Iris pigment epithelial cell (primary cell): ENCODE data around the gene NCF2.
A peak's percentile ranks its signal among the peaks of the same experiment; 100 is the strongest.

Experiments
- DNase-seq: peaks from one replicate; pipeline ENCODE4 v3.0.0-alpha.2; 2011; ENCODE audit warnings: low read depth

The NCF2 gene

GRCh38 chr1:183584147-183584546 lies 6.1 kb downstream of the NCF2 start:
- no peak for DNase-seq

GRCh38 chr1:183583466-183583865 lies 6.8 kb downstream of the NCF2 start:
- DNase-seq = peak; percentile 69

DNA sequence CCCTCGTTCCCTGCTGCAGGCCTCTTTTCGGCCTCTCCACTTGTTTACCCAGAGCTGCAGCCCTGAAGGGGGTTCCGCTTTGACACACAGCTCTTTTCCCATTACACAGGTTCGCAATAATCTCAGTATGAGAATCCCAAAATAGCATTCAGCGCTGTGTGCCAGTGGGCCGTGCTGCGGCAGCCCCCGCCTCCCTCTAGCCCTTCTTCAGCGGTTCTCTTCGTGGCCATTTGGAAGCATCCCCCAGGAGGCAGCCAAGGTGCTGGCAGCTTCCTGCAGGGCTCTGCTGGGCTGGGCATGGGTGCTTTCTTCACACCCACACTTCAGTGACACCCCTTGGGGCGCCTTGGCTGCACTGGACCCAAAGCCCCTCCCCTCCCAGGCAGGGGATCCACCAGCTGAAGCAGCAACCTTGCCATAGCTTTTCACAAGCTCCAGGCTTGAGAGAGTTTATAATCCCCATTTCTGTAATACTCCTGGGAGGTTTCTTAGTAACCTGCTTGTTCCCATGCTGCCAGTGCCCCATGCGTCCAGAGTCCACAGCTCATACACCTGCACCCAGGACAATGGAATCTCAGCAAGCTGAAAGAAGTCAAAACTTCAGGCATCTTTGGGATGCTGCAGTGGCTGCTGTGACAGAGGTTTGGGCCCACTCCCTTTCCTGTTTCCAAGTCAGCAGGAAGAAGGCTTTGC lies 8.1 kb downstream of the NCF2 start:
- DNase-seq = no peak

DNA sequence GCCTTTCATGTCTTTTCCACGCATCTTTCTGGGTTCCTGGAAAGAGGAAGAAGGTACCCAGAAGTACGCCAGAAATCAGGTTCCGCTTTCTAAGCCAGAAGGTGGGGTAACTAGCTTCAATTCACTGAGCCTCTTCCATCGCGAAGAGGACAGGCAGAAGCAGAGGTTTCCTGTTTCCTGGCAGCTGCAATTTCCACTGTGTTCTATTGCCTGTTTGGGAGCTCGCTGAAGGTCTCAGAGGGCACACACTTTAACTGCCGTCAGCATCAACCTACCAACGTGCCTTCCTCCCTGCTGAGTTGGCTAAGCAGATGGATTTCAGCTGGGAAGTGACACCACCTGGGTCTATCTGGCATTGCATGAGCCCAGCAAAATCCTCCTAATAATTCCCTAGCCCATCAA lies 10.0 kb downstream of the NCF2 start:
- no peak for DNase-seq

DNA sequence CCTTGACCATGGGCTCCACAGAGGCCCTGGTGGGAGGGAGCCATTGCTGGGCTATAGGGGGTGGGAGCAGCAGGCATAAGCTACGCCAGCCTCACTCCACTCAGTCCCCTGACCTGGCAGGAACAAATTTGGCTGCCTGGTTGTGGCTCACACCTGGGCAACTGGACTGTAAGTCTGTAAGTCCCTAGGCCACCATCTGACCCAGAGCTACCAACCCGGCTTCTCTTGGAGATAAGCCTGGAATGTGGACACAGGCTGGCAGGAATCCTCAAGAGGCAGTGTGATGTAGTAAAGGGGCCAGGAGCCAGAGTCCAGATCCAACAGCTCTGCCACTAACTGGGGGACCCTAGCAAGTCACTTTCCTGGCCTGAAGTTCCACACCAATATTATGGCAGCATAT lies 11.4 kb downstream of the NCF2 start:
- DNase-seq = no peak

DNA sequence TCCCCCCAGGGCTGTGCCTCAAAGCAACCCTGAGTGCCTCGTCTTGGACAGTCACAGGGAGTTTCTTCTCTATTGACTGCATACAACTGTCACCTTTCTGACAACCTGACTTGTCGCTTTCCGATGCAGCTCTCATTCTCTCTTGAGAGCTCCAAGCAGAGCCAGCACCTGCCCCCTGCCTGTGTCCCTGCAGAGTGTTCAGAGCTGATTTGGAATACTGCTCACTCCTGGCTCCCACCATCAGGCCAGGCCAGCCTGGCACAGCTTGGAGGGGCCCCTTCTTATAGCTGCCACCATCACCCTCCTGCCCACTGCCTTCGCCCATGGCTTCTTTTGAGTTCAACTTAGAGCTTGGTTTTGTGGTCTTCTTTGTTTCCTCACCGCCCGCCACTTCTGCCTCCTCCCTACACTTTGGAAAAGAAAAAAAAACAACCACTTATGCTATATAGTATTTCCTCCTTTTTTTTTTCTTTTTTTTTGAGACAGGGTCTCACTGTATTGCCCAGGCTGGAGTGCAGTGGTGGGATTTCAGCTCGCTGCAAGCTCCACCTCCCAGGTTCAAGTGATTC lies 12.3 kb downstream of the NCF2 start:
- no peak for DNase-seq

DNA sequence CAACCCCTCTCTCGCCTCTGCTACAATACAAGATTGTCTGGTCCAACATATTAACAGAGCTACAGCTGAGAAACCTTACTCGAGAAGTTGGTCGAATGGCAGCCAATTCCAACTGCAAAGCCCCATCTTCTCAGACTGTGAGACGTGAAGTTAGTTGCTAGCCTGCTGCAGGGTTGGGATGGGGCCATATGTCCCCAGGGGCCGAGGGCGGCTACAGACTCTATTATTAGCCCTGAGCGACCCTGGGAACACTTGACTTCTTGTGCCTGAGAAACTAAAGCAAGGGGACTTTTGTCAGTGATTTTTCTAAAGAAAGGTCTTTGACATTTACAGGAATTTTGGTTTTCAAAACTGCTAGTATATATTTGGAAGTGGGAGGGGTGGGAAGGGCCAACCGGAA lies 13.7 kb downstream of the NCF2 start:
- DNase-seq = no peak

DNA sequence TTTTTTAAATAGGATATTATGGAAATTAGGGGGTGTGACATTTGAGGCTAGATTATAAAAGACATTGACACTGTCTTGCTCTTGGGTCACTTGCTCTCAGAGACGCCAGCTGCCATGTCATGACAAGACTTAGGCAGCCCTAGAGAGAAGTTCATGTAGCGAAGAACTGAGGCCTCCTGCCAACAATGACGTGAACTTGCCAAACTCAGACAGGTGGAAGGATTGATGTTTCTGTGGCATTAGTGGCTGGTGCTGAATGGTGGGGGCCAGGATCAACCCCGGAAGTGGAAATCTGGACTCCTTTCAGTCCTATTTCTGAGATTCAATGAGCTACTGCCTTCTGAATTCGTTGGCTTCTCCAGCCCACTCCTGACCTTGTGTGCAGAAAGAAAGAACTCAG lies 14.7 kb downstream of the NCF2 start:
- no peak for DNase-seq

- no peak for DNase-seq
Measured at GRCh38 chr1:183572721-183573120, 17.5 kb downstream of the NCF2 start.

- DNase-seq = peak; percentile 17
Measured at GRCh38 chr1:183571678-183572268, 18.5 kb downstream of the NCF2 start.

DNA sequence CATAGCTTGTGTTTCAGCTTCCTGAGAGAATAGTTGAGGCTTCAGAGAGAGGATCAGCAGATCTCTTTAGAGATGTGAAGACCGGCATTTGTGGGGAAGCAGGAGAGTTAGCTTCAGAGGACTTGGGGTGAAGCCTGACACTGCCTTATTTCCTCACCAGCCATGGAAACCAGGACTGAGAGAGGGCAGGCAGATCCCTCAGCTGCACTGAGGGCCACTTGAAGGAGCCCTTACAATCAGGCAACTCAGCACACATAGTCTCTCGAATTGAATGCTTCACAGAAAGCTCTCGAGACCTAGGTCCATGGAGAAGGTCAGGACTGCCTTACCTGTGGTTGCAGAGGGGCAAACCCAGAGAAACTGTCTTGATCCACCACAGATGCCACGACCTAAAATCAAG lies 19.8 kb downstream of the NCF2 start:
- DNase-seq = no peak

GRCh38 chr1:183569801-183570200 lies 20.5 kb downstream of the NCF2 start:
- no peak for DNase-seq

- peak; percentile 43 for DNase-seq
Measured at GRCh38 chr1:183569141-183569540, 21.1 kb downstream of the NCF2 start.

DNA sequence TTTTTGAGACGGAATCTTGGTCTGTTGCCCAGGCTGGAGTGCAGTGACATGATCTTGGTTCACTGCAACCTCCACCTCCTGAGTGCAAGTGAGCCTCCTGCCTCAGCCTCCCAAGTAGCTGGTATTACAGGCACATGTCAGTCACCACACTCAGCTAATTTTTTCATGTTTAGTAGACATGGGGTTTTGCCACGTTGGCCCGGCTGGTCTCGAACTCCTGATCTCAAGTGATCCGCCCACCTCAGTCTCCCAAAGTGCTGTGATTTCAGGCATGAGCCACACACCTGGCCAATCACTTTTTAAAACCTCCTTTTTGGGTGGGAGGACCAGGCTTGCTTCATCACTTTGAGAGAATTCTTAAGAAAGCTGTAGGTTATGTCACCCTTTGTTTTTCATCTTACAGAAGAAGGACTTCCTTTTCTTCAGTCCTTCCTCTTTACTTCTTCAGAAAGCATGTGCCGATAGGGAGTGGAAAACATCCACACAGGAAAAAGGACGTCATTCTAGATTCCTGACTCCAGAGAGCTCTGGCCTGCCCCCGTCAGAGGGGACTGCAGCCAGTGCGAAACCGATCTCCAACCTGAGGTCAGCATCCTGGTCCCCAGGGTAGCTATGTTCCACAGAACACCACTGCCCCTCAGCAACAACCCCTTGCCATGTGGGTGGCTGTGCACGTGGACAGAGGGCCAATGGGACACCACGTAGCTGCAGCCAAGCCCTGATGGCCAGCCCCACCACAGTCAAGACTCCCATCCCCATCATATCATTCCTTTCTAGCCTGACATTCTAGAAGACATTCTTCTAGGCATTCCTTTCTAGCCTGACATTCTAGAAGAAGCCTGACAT lies 21.9 kb downstream of the NCF2 start:
- no peak for DNase-seq

- peak; percentile 32 for DNase-seq
Measured at GRCh38 chr1:183567584-183567983, 22.7 kb downstream of the NCF2 start.

GRCh38 chr1:183566026-183566425 lies 24.2 kb downstream of the NCF2 start:
- DNase-seq = no peak

- no peak for DNase-seq
Measured at GRCh38 chr1:183565261-183565660, 25.0 kb downstream of the NCF2 start.

DNA sequence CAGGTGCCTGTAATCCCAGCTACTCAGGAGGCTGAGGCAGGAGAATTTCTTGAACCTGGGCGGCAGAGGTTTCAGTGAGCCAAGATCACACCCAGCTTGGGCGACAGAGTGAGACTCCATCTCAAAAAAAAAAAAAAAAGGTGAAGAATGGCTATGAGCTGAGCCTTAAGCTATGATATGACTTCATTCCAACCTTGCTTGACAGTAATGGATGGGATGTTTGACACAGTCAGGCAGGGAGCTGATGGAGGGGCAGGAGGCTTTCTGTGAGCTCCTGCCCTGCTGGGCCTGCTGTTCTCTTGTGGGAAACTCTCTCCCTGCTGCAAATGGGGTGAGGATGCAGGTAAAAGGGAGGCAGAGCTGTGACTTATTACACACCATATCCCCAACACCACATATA lies 27.6 kb downstream of the NCF2 start:
- no peak for DNase-seq

DNA sequence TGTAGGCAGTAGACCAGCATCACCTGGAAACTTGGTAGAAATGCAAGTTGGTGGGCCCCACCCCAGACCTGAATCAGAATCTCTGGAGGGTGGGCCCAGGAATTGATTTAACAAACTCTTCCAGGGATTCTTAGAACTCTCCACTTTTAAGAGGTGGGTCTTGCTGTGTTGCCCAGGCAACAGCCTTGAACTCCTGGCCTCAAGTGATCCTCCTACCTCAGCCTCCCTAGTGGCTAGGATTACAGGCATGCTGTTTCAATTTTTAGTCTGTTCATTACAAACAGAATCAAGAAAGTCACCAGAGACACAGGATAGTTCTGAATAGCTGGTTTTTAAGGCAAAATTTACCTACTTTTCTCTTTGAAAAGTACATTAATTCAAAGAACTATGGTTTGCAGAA lies 31.2 kb downstream of the NCF2 start:
- no peak for DNase-seq

DNA sequence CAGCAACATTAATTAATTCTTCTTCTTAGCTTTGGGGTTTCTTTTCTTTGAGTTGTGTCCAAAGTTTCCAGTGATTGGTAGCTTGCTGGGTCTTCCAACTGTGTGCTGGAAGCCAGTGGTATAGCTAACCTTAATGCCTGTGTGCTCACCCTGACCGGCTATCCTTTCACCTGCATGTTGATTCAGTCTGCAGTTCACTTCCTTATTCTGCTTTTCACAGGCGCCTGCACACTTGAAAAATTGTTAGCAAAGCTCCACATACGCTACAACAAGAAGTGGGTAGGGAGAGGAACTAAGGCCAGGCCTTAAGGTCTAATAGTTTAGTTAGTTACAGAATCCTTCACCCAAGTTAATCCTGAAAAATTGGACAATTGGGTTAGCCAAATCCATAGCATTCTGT lies 35.7 kb downstream of the NCF2 start:
- no peak for DNase-seq

DNA sequence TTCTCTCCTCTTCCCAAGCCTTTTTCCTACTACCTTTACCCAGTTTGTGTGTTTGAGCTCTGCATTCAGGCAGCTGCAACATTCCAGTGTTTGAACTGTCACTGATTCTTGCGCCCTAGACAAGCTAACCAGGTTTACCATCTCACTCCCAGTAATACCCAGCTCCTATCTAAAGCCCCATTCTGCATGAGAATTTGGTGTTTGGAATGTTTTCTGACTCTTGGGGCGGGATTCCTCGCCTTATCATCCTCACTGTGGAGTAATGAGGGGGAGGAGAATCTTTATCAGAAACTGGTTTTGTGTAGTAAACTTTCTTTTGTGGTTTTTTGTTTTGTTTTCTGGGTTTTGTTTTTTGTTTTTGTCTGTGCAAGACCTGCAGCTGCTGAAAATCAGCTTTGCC lies 36.5 kb downstream of the NCF2 start:
- DNase-seq = no peak

- no peak for DNase-seq
Measured at GRCh38 chr1:183553331-183553730, 36.9 kb downstream of the NCF2 start.

GRCh38 chr1:183552891-183553290 lies 37.4 kb downstream of the NCF2 start:
- DNase-seq = no peak
